Measurements from ENCODE around the gene SUN1.

SUN1 gene

GRCh38 chr7:901388-902154 is 69.3 kb downstream of the SUN1 start:
- peaks cover 0 to 31% (median 24%) of the 10 kb centered on the region in 3 donors for H3K36me3 ChIP-seq
- peaks cover 0 to 19% (median 9%) of the 10 kb centered on the region in 4 donors for H3K4me1 ChIP-seq
- no peak for TF ChIP-seq CTCF (IDR thresholded peaks at IDR 0.05)
- DNase-seq, result peak in 1 of 2 donors; percentile 74
- H3K27me3 ChIP-seq, result peaks cover 0 to 13% of the 10 kb centered on the region in 2 donors
- intact Hi-C loops (cut with DNase I; ENCODE audit: low total_unique reads), result no loop called here
- no peak overlapping the region for H3K4me3 ChIP-seq
- H3K9me3 ChIP-seq, result no peaks in the 10 kb centered on the region
- H3K27ac ChIP-seq, result no peak overlapping the region

GRCh38 chr7:902996-903395 is 70.7 kb downstream of the SUN1 start:
- Histone ChIP-seq H3K9me3 (no peaks in the 10 kb centered on the region), H3K27me3 (peaks cover 0 to 13% of the 10 kb centered on the region in 2 donors), H3K27ac (no peak overlapping the region), H3K4me1 (peaks cover 0 to 19% (median 7%) of the 10 kb centered on the region in 4 donors), H3K36me3 (peaks cover 0 to 17% (median 9%) of the 10 kb centered on the region in 3 donors), H3K4me3 (no peak overlapping the region)
- no peak for DNase-seq
- intact Hi-C loops (cut with DNase I; ENCODE audit: low total_unique reads), result no loop called here
- TF ChIP-seq CTCF (IDR thresholded peaks at IDR 0.05), result no peak

GRCh38 chr7:903921-904755 is 71.9 kb downstream of the SUN1 start:
- no peaks in the 10 kb centered on the region for H3K9me3 ChIP-seq
- intact Hi-C loops (cut with DNase I; ENCODE audit: low total_unique reads), result no loop called here
- no peak for TF ChIP-seq CTCF (IDR thresholded peaks at IDR 0.05)
- H3K27ac ChIP-seq, result no peak overlapping the region
- DNase-seq, result no peak
- H3K36me3 ChIP-seq, result peaks cover 0 to 5% (median 0%) of the 10 kb centered on the region in 3 donors
- peaks cover 0 to 13% of the 10 kb centered on the region in 2 donors for H3K27me3 ChIP-seq
- H3K4me1 ChIP-seq, result peaks cover 0 to 24% (median 7%) of the 10 kb centered on the region in 4 donors
- peak overlapping the region in 1 of 2 donors; percentile 35 for H3K4me3 ChIP-seq

GRCh38 chr7:904847-905246 is 72.6 kb downstream of the SUN1 start:
- Histone ChIP-seq H3K4me1 (peaks cover 0 to 30% (median 9%) of the 10 kb centered on the region in 4 donors), H3K36me3 (no peaks in the 10 kb centered on the region), H3K4me3 (peak overlapping the region in 1 of 2 donors; percentile 35), H3K27me3 (peaks cover 0 to 13% of the 10 kb centered on the region in 2 donors), H3K27ac (no peak overlapping the region), H3K9me3 (no peaks in the 10 kb centered on the region)
- TF ChIP-seq CTCF (IDR thresholded peaks at IDR 0.05), result no peak
- DNase-seq, result peak in 1 of 2 donors; percentile 66
- intact Hi-C loops (cut with DNase I; ENCODE audit: low total_unique reads), result no loop called here

- intact Hi-C loops (cut with DNase I; ENCODE audit: low total_unique reads), result no loop called here
- Histone ChIP-seq H3K27ac (no peak overlapping the region), H3K4me1 (peaks cover 0 to 17% (median 5%) of the 10 kb centered on the region in 4 donors), H3K4me3 (no peak overlapping the region), H3K27me3 (peaks cover 0 to 13% of the 10 kb centered on the region in 2 donors), H3K9me3 (no peaks in the 10 kb centered on the region), H3K36me3 (no peaks in the 10 kb centered on the region)
- DNase-seq, result no peak
- no peak for TF ChIP-seq CTCF (IDR thresholded peaks at IDR 0.05)
Measured at GRCh38 chr7:906776-907157, 74.5 kb downstream of the SUN1 start.
